H9 (cell line): Measurements from ENCODE around the gene JAML. TPM values are rescaled to one million over a fixed set of nuclear protein-coding genes. Genes with fewer than 3 reads are reported as not detected.

Experiments
- DNase-seq: peaks from one replicate; pipeline ENCODE4 v3.0.0-alpha.2; 2017
- H2AFZ ChIP-seq: one replicate; pipeline ENCODE4 v1.6.1; 2013; ENCODE audit warnings: mild to moderate bottlenecking, low read length, control low read depth, moderate library complexity
- H2AK5ac ChIP-seq: 2 replicates; pipeline ENCODE4 v1.6.1; 2013; ENCODE audit warnings: low read length, control low read depth, mixed read lengths; ENCODE audit not compliant: insufficient read length
- H2BK120ac ChIP-seq: one replicate; pipeline ENCODE4 v1.6.1; 2013; ENCODE audit warnings: low read depth, mild to moderate bottlenecking, low read length, control low read depth, inconsistent platforms; ENCODE audit not compliant: poor library complexity, severe bottlenecking
- H2BK12ac ChIP-seq: 2 replicates; pipeline ENCODE4 v1.6.1; 2013; ENCODE audit warnings: low read length, control low read depth, mixed read lengths, low read depth; ENCODE audit not compliant: insufficient read length
- H2BK15ac ChIP-seq: 2 replicates; pipeline ENCODE4 v1.6.1; 2013; ENCODE audit warnings: low read depth, low read length, control low read depth
- H2BK20ac ChIP-seq: one replicate; pipeline ENCODE4 v1.6.1; 2013; ENCODE audit warnings: low read depth, mild to moderate bottlenecking, low read length, control low read depth, inconsistent platforms; ENCODE audit not compliant: poor library complexity, severe bottlenecking
- H2BK5ac ChIP-seq: 2 replicates; pipeline ENCODE4 v1.6.1; 2013; ENCODE audit warnings: low read length, control low read depth, mixed read lengths; ENCODE audit not compliant: insufficient read length
- H3K14ac ChIP-seq: 2 replicates; pipeline ENCODE4 v1.6.1; 2013; ENCODE audit warnings: low read length, control low read depth; ENCODE audit not compliant: insufficient read depth
- H3K18ac ChIP-seq: 2 replicates; pipeline ENCODE4 v1.6.1; 2013; ENCODE audit warnings: low read depth, mild to moderate bottlenecking, mixed read lengths, low read length, control low read depth; ENCODE audit not compliant: insufficient read length
- H3K23ac ChIP-seq: 2 replicates; pipeline ENCODE4 v1.6.1; 2013; ENCODE audit warnings: low read length, control low read depth, mixed read lengths, low read depth; ENCODE audit not compliant: insufficient read length
- H3K23me2 ChIP-seq: 2 replicates; pipeline ENCODE4 v1.6.1; 2013; ENCODE audit warnings: low read depth, mild to moderate bottlenecking, mixed read lengths, low read length, control low read depth; ENCODE audit not compliant: insufficient read length, poor library complexity, severe bottlenecking
- H3K27ac ChIP-seq: 2 replicates; pipeline ENCODE4 v1.5.1; 2013; ENCODE audit warnings: low read length, control low read depth, mixed read lengths, low read depth; ENCODE audit not compliant: insufficient read length
- H3K27me3 ChIP-seq: 2 replicates; pipeline ENCODE4 v1.6.1; 2013; ENCODE audit warnings: low read length, control low read depth, inconsistent platforms; ENCODE audit not compliant: insufficient read depth
- H3K4ac ChIP-seq: 2 replicates; pipeline ENCODE4 v1.6.1; 2013; ENCODE audit warnings: low read depth, mild to moderate bottlenecking, control low read depth, inconsistent platforms, low read length, moderate library complexity
- H3K4me1 ChIP-seq: 2 replicates; pipeline ENCODE4 v1.6.1; 2013; ENCODE audit warnings: low read length, control low read depth, inconsistent platforms; ENCODE audit not compliant: insufficient read depth
- H3K4me2 ChIP-seq: 2 replicates; pipeline ENCODE4 v1.6.1; 2013; ENCODE audit warnings: low read length, control low read depth, mixed read lengths; ENCODE audit not compliant: insufficient read length, insufficient read depth
- H3K56ac ChIP-seq: 2 replicates; pipeline ENCODE4 v1.6.1; 2013; ENCODE audit warnings: low read depth, mild to moderate bottlenecking, mixed read lengths, low read length, control low read depth; ENCODE audit not compliant: insufficient read length
- H3K79me1 ChIP-seq: 2 replicates; pipeline ENCODE4 v1.6.1; 2013; ENCODE audit warnings: low read depth, mild to moderate bottlenecking, moderate library complexity, low read length, control low read depth, inconsistent platforms; ENCODE audit not compliant: insufficient read depth, poor library complexity, severe bottlenecking
- H3K79me2 ChIP-seq: 2 replicates; pipeline ENCODE4 v1.6.1; 2013; ENCODE audit warnings: low read length, control low read depth, inconsistent platforms; ENCODE audit not compliant: insufficient read depth
- H3K9ac ChIP-seq: 2 replicates; pipeline ENCODE4 v1.6.1; 2013; ENCODE audit warnings: low read length, control low read depth, mixed read lengths; ENCODE audit not compliant: insufficient read length; ENCODE audit errors: extremely low read depth
- H3K9me3 ChIP-seq: one replicate; pipeline ENCODE4 v1.6.1; 2013; ENCODE audit warnings: low read depth, low read length, inconsistent platforms; ENCODE audit not compliant: control insufficient read depth
- H3T11ph ChIP-seq: one replicate; pipeline ENCODE4 v1.6.1; 2013; ENCODE audit warnings: mild to moderate bottlenecking, low read length, control low read depth, inconsistent platforms
- H4K20me1 ChIP-seq: one replicate; pipeline ENCODE4 v1.6.1; 2013; ENCODE audit not compliant: control insufficient read depth, insufficient read length, insufficient read depth
- H4K5ac ChIP-seq: 2 replicates; pipeline ENCODE4 v1.6.1; 2013; ENCODE audit warnings: low read depth, mild to moderate bottlenecking, mixed read lengths, low read length, control low read depth; ENCODE audit not compliant: insufficient read length
- H4K8ac ChIP-seq: replicated peaks from 2 replicates; pipeline ENCODE4 v1.6.1; 2013; ENCODE audit warnings: low read length, control low read depth, mixed read lengths, low read depth; ENCODE audit not compliant: insufficient read length
- H4K91ac ChIP-seq: 2 replicates; pipeline ENCODE4 v1.6.1; 2013; ENCODE audit warnings: low read depth, mild to moderate bottlenecking, moderate library complexity, mixed read lengths, low read length, control low read depth; ENCODE audit not compliant: insufficient read length
- H3K27ac Mint-ChIP-seq, 3 experiments: 2 replicates in 2 of 3; 3 replicates in 1 of 3; pipeline ENCODE4 v1.8.0; 2020 to 2021; ENCODE audit warnings: mixed read lengths in 3 of 3, mild to moderate bottlenecking in 1 of 3, moderate library complexity in 1 of 3
- H3K27me3 Mint-ChIP-seq: 2 replicates; pipeline ENCODE4 v1.8.0; 2021; ENCODE audit warnings: low read depth, mild to moderate bottlenecking, moderate library complexity, mixed read lengths
- H3K36me3 Mint-ChIP-seq, 3 experiments: 2 replicates in 2 of 3; 3 replicates in 1 of 3; pipeline ENCODE4 v1.8.0; 2020 to 2021; ENCODE audit warnings: low read depth in 3 of 3, mixed read lengths in 3 of 3; ENCODE audit not compliant: insufficient read depth in 1 of 3
- H3K4me1 Mint-ChIP-seq, 2 experiments: 2 replicates each; pipeline ENCODE4 v1.8.0; 2020; ENCODE audit warnings: mixed read lengths in 2 of 2
- H3K4me3 Mint-ChIP-seq, 2 experiments: 2 replicates in 1 of 2; 3 replicates in 1 of 2; pipeline ENCODE4 v1.8.0; 2020 to 2021; ENCODE audit warnings: mild to moderate bottlenecking in 2 of 2, mixed read lengths in 2 of 2, moderate library complexity in 1 of 2
- H3K9me3 Mint-ChIP-seq, 2 experiments: 2 replicates in 1 of 2; 3 replicates in 1 of 2; pipeline ENCODE4 v1.8.0; 2020; ENCODE audit warnings: mild to moderate bottlenecking in 2 of 2, mixed read lengths in 2 of 2, moderate library complexity in 1 of 2
- CTCF ChIP-seq: fragments of 200-600 bp; sonication (generic); conservative IDR thresholded peaks from 3 replicates; pipeline ENCODE4 v1.8.0; 2021; ENCODE audit warnings: antibody characterized with exemption, mild to moderate bottlenecking
- WGBS: extraction: QIAGEN DNeasy Blood & Tissue Kit; methylation state at CpG from one replicate; pipeline ENCODE4 v1.1.7; 2013; ENCODE audit warnings: missing lambda C conversion rate, low lambda C conversion rate, mixed read lengths; ENCODE audit not compliant: insufficient read length; ENCODE audit errors: extremely low coverage; 5-methylcytosine and 5-hydroxymethylcytosine counted together
- total RNA-seq: library from RNA; stranded (reverse); gene quantifications from 2 replicates; pipeline ENCODE4 v1.2.1, GENCODE V29; 2021

JAML gene
- total RNA-seq, 1 experiment from 2014 or later = 0.48 TPM

GRCh38 chr11:118232659-118233058 is 7.8 kb upstream of the JAML start:
- no peaks in the 10 kb centered on the region for H3K4me1 Mint-ChIP-seq
- no peaks in the 10 kb centered on the region for H4K20me1 ChIP-seq

More at GRCh38 chr11:118232659-118233058, 7.8 kb upstream of the JAML start:
- no peaks in the 10 kb centered on the region for H3K9me3 ChIP-seq
- H3K9me3 Mint-ChIP-seq = no peaks in the 10 kb centered on the region
- H2AK5ac ChIP-seq = no peak overlapping the region
- H3K4me1 ChIP-seq = no peaks in the 10 kb centered on the region
- no peak overlapping the region for H2BK120ac ChIP-seq
- TF ChIP-seq CTCF = no peak
- H3K4ac ChIP-seq = no peak overlapping the region
- peaks cover 6% of the 10 kb centered on the region for H3K27me3 Mint-ChIP-seq
- H3K27me3 ChIP-seq = no peaks in the 10 kb centered on the region
- H3K23me2 ChIP-seq = no peaks in the 10 kb centered on the region
- H3K36me3 Mint-ChIP-seq = no peaks in the 10 kb centered on the region
- H4K8ac ChIP-seq = no peak overlapping the region
- DNase-seq = no peak
- no peak overlapping the region for H3K9ac ChIP-seq
- no peaks in the 10 kb centered on the region for H3K79me1 ChIP-seq
- WGBS = no CpG with 5 or more reads among the region's 1 CpG
- H3K23ac ChIP-seq = no peak overlapping the region
- H4K5ac ChIP-seq = no peak overlapping the region
- no peak overlapping the region for H2BK5ac ChIP-seq
- no peak overlapping the region for H3K18ac ChIP-seq
- H2AFZ ChIP-seq = no peak overlapping the region
- H3K79me2 ChIP-seq = no peaks in the 10 kb centered on the region
- no peak overlapping the region for H2BK15ac ChIP-seq
- no peak overlapping the region for H3K27ac Mint-ChIP-seq
- H3K14ac ChIP-seq = no peak overlapping the region
- H2BK12ac ChIP-seq = no peak overlapping the region
- no peak overlapping the region for H4K91ac ChIP-seq
- H3K56ac ChIP-seq = no peak overlapping the region
- H3K27ac ChIP-seq = no peak overlapping the region
- no peak overlapping the region for H3K4me2 ChIP-seq
- no peak overlapping the region for H2BK20ac ChIP-seq
- no peak overlapping the region for H3T11ph ChIP-seq
- H3K4me3 Mint-ChIP-seq = no peak overlapping the region
